DND-41 (cell line): ENCODE results near the gene USP10.

Experiments
- CTCF ChIP-seq: IDR thresholded peaks from 2 replicates; pipeline ENCODE4 v1.5.1; 2012; ENCODE audit warnings: borderline replicate concordance, low read length, moderate library complexity, mild to moderate bottlenecking; ENCODE audit not compliant: poor library complexity, severe bottlenecking; ENCODE audit errors: extremely low read depth
- EZH2 ChIP-seq: IDR thresholded peaks from 3 replicates; pipeline ENCODE4 v1.6.1; 2012; ENCODE audit warnings: borderline replicate concordance, low read depth, mild to moderate bottlenecking, moderate library complexity, low read length, inconsistent platforms; ENCODE audit not compliant: severe bottlenecking

- TF ChIP-seq CTCF (no peak), EZH2 (no peak)
These were observed 109.0 kb downstream of the USP10 start for GRCh38 chr16:84808826-84809225.
